ENCODE results near the gene FURIN.
"Not testable (repeated sequence)": the region's sequence is repeated elsewhere in the genome, so short reads cannot be mapped to it uniquely, and the experiment has no call there.

Gene FURIN

GRCh38 chr15:90881978-90882721, 13.8 kb downstream of the FURIN start:
- H3K4me3 ChIP-seq (ENCODE audit: low read depth, low read length): no peak overlapping the region

DNA sequence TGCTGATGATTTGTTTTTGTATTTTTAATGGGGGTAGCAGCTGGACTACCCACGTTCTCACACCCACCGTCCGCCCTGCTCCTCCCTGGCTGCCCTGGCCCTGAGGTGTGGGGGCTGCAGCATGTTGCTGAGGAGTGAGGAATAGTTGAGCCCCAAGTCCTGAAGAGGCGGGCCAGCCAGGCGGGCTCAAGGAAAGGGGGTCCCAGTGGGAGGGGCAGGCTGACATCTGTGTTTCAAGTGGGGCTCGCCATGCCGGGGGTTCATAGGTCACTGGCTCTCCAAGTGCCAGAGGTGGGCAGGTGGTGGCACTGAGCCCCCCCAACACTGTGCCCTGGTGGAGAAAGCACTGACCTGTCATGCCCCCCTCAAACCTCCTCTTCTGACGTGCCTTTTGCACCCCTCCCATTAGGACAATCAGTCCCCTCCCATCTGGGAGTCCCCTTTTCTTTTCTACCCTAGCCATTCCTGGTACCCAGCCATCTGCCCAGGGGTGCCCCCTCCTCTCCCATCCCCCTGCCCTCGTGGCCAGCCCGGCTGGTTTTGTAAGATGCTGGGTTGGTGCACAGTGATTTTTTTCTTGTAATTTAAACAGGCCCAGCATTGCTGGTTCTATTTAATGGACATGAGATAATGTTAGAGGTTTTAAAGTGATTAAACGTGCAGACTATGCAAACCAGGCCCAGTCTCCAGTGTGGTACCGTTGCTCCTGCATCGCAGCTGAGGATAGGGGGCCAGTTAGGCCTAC, 14.6 kb downstream of the FURIN start:
- no peak overlapping the region for H3K4me3 ChIP-seq (ENCODE audit: low read depth, low read length)

DNA sequence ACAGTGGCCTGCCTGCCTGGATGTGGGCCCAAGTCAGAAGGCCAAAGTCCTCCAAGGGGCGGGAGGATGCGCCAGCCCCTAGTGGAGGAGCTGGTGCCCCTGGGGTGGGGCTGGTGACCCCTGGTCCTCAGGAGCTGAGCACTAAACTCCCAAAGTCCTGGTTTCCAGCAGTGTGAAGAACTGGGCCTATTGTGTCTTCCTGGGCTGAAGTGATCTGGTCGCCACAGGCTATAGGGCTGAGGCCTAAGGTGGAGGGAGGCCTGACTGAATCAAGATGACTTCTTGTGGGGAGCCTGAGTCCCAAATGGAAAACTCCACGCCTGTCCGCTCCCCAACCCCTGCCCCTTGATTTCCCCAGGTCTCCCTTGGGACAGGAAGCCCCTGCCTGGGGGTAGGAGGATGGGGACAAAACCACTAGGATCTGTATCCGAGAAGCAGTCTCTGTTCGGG, 15.2 kb downstream of the FURIN start:
- H3K4me3 ChIP-seq (ENCODE audit: low read depth, low read length): no peak overlapping the region

DNA sequence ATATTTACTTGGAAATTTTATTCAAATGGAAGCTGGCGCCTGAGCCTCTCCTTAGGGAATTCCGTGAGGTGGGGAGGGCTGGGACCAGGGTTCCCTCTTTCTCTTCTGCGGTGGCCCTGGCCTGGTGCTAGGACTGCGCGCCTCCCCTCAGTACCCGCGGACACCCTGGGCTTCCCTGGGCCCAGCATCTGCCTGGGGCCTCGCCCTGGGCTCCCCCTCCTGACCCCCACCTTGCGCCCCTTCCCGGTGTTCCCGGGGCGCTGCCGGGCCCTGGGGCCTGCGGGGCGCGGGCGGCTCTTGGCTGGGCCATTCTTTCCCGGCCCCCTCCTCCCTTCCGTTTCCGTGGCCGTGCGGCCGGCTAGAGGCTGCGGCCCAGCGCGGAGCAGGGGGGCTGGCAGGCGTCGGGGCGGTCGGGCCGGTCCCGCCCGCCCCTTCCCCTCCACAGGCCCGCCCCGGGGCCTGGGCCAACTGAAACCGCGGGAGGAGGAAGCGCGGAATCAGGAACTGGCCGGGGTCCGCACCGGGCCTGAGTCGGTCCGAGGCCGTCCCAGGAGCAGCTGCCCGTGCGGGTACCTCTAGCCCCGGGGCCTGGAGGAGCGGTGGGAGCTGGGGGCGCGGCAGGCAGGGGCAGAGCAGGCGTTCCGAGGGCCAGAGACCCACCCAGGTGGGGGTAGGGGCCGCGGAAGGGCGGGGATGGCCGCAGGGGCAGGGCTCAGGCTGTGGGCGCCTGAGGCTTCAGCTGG, 15.8 kb downstream of the FURIN start, which contains the start of gene FES:
Gene FES, plus strand, starts transcription at position 529 of the 743 bp plus-strand sequence. CDS start 542 bp downstream, outside the sequence.
- no peak within 1 kb of the TSS for H3K4me3 ChIP-seq (ENCODE audit: low read depth, low read length)

GRCh38 chr15:90884719-90885431, 16.5 kb downstream of the FURIN start:
- H3K4me3 ChIP-seq (ENCODE audit: low read depth, low read length): no peak overlapping the region

GRCh38 chr15:90885432-90886290, 17.3 kb downstream of the FURIN start:
- H3K4me3 ChIP-seq (ENCODE audit: low read depth, low read length): no peak overlapping the region

- H3K4me3 ChIP-seq (ENCODE audit: low read depth, low read length): no peak overlapping the region
Observed at GRCh38 chr15:90886291-90886614, 17.9 kb downstream of the FURIN start.

GRCh38 chr15:90887037-90887481, 18.7 kb downstream of the FURIN start:
- H3K4me3 ChIP-seq (ENCODE audit: low read depth, low read length): no peak overlapping the region

GRCh38 chr15:90889313-90889730, 20.9 kb downstream of the FURIN start:
- no peak overlapping the region for H3K4me3 ChIP-seq (ENCODE audit: low read depth, low read length)

GRCh38 chr15:90889736-90890456, 21.5 kb downstream of the FURIN start:
- H3K4me3 ChIP-seq (ENCODE audit: low read depth, low read length): no peak overlapping the region

DNA sequence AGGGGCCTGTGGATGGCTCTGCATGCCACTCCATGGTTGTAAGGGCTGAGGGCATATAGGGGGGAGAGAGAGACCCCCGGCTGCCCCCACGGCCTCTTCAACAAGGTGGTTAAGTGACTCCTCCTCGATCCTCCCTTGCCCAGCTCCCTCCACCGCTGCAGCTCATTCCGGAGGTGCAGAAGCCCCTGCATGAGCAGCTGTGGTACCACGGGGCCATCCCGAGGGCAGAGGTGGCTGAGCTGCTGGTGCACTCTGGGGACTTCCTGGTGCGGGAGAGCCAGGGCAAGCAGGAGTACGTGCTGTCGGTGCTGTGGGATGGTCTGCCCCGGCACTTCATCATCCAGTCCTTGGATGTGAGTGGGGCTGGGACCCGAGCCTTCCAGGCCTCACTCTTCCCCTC, 22.5 kb downstream of the FURIN start:
- no peak overlapping the region for H3K4me3 ChIP-seq (ENCODE audit: low read depth, low read length)

DNA sequence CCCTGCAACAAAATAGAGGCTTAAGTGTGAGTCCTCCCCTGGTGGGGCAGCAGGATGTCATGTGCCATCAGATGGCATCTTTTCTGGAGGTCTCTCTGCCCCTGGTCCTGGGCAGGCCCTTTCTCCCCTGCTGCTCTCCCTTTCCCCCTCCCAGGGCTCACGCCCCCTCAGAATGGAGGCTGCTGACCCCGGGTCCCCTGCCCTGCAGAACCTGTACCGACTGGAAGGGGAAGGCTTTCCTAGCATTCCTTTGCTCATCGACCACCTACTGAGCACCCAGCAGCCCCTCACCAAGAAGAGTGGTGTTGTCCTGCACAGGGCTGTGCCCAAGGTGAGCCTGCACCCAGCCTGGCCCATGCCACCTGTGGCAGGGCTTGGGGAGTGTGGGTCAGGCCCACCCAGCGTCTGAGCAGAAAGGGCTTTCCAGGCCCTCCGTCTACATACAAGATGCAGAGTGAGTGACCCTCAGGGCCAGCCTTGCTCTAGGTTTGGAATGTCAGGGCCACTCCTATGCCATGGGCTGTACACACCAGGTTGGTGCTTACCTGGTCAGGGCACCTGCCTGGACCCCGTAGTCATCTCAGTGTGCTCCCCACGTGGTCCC, 23.1 kb downstream of the FURIN start:
- no peak overlapping the region for H3K4me3 ChIP-seq (ENCODE audit: low read depth, low read length)

DNA sequence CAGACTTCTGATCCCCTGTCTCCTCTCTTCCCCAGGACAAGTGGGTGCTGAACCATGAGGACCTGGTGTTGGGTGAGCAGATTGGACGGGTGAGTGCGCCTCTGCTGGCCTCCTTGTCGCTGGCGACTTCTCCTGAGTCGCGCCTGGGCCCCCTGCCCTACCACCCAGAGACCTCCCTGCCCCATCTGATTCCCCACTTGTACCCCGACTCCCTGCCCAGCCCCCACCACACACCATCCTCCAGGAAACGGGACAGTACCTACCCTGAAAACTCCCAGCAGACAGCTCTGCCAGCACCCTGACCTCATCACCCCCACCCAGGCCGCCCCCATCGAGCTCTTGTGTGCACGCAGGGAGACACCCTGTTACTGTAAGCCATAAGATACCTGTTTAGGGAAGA, 23.6 kb downstream of the FURIN start:
- H3K4me3 ChIP-seq (ENCODE audit: low read depth, low read length): no peak overlapping the region

- H3K4me3 ChIP-seq (ENCODE audit: low read depth, low read length): no peak overlapping the region
Observed at GRCh38 chr15:90892498-90893174, 24.2 kb downstream of the FURIN start.

- H3K4me3 ChIP-seq (ENCODE audit: low read depth, low read length): no peak overlapping the region
Observed at GRCh38 chr15:90893175-90894090, 25.0 kb downstream of the FURIN start.

- no peak overlapping the region for H3K4me3 ChIP-seq (ENCODE audit: low read depth, low read length)
Observed at GRCh38 chr15:90895571-90896117, 27.3 kb downstream of the FURIN start.

DNA sequence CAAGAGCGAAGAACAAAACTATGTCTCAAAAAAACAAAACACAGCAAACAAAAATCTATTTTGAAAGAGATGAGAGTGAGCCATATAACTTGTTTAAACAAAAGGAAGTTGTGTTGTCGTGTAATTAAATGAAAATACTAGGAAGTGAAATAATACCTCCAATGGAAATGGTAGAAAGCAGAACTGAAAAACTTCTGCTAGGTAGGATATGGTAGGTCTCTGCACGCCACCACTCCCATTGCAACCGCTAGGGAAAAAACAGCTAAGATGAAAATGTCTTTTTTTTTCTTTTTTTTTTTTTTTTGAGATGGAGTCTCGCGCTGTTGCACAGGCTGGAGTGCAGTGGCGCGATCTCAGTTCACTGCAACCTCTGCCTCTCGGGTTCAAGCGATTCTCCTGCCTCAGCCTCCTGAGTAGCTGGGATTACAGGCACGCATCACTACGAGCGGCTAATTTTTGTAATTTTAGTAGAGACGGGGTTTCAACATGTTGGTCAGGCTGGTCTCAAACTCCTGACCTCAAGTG, 28.8 kb downstream of the FURIN start:
- H3K4me3 ChIP-seq (ENCODE audit: low read depth, low read length): not testable (repeated sequence)
